ENCODE data around the gene EFCAB8.
"Not testable (repeated sequence)": the region's sequence is repeated elsewhere in the genome, so short reads cannot be mapped to it uniquely, and the experiment has no call there.

The EFCAB8 gene

GRCh38 chr20:32960222-32960518, 101.4 kb downstream of the EFCAB8 start:
- DNase-seq = no peak

GRCh38 chr20:32960849-32961731, 102.4 kb downstream of the EFCAB8 start:
- no peak for DNase-seq

DNA sequence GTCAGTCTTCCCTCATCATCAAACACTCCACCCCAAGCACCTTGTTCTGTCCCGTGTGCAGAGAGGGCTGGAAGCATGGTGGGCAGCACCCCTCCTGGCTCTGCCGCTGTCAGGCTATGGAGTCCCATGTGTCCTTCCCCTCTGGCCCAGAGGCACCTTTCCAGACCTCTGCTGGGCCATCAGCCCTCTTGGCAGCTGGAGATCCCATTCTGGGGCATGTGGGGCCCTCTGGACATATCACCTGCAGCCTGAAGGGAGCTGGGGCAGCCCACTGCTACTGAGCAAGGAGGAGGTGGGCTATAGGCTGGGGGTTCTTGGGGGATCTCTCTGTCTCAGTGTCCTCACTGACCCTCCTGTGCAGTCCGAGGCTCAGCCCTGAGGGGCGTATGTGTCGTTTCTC, 103.3 kb downstream of the EFCAB8 start:
- DNase-seq = no peak

DNA sequence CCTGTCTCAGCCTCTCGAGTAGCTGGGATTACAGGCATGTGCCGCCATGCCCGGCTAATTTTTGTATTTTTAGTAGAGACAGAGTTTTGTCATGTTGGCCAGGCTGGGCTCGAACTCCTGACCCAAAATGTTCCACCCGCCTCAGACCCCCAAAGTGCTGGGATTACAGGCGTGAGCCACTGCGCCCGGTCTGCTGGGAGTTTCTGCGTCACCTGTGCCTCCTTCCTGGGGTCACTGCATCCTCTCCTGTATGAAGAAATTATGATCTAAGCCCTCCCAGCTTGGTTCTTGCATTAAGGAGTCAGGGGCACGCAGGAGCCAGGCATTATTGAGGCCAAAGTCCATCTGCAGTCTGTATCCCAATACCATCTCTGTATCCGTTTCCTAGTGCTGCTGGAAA, 103.9 kb downstream of the EFCAB8 start:
- DNase-seq = not testable (repeated sequence)

GRCh38 chr20:32963176-32963575, 104.5 kb downstream of the EFCAB8 start:
- no peak for DNase-seq

DNA sequence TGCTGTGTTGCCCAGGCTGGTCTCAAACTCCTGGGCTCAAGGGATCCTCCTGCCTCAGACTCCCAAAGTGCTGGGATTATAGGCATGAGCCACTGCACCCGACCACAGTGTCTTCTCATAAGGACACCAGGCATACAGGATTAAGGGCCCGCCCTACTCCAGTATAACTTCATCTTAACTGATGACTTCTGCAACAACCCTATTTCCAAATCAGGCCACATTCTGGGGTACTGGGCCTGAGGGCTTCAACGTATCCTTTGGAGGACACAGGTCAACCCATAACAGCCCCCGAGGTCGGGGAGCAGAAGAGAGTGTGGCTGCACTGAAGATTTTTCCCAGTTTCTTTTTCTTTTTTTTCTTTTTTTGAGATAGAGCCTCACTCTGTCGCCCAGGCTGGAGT, 105.9 kb downstream of the EFCAB8 start:
- DNase-seq = no peak

- DNase-seq = no peak
These were observed 106.4 kb downstream of the EFCAB8 start for GRCh38 chr20:32965115-32965514.

- DNase-seq = no peak
These were observed 107.1 kb downstream of the EFCAB8 start for GRCh38 chr20:32965581-32966373.

DNA sequence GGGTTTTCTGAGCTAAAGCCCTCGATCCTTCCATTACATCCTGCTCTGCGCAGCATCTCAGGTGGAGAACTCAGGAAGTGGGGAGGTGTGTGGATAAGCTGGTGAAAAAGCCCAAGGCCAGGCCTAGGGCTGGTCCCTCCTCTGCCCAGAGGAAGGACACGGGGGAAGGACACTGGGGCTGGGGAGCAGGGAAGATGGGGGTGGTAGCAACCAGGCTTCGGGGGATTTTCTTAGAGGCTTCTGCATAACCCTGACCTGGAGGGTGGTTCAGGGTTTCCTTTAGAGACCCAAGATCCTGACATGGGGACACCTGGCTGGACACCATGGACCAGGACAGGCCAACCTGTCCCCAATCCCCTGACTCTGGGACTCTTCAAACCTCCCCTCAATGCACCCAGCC, 107.7 kb downstream of the EFCAB8 start:
- DNase-seq = no peak

- DNase-seq = no peak
These were observed 108.4 kb downstream of the EFCAB8 start for GRCh38 chr20:32966881-32967781.

GRCh38 chr20:32967961-32968457, 109.3 kb downstream of the EFCAB8 start:
- no peak for DNase-seq

- no peak for DNase-seq
These were observed 109.9 kb downstream of the EFCAB8 start for GRCh38 chr20:32968478-32969241.

DNA sequence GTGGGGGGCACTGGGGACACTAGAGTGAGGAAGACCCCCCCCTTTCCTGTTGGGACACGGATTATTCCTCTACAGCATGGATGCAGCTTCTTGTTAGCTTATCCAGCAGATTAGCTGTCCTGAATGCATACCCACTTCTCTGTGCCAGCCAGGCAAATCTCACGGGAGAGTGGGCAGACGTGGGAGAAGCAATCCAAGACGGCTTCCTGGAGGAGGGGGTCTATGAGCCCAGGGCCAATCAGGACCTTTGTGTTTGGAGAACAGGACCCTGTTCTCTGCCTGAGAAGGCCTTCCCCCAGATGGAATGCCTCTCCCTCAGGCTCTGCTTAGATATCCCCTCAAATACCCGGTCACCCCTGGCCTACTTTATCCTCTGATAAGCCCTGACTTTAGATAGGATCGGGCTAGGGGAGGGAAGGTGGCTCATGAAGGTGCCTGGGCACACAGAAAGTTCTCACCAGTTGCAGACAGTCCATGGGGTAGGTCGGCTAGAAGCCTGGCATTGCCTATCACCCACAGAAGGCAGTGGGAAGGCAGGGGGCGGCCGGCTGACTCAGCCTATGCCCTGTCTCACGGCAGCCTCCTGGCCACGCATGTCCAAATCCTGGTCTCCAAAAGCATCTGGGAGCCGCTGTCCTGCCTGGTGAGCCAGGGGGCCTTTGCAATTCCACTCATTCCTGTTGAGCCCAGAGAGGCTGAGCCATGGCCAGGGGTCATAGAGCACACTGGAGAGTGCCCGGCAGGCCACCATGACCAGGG, 110.8 kb downstream of the EFCAB8 start:
- no peak for DNase-seq

- no peak for DNase-seq
These were observed 111.6 kb downstream of the EFCAB8 start for GRCh38 chr20:32970115-32970972.

DNA sequence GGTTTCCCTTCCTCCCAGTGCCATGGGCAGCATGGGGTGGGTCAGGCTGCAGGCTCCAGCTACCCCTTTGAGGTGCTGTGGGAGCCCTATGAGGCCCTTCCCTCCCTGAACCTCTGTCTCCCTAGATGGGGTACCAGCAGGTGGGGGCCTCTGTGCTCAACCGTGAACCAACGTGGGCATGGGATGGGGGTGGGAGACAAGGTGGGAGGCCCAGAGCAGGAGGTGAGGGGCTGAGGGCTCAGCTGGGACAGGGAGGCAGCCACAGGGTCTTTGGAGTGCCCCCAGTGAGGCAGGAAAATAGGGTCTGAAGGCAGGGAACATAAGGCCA, 112.2 kb downstream of the EFCAB8 start:
- DNase-seq = no peak

- no peak for DNase-seq
These were observed 113.0 kb downstream of the EFCAB8 start for GRCh38 chr20:32971703-32972161.

GRCh38 chr20:32972181-32973076, 113.7 kb downstream of the EFCAB8 start:
- DNase-seq = no peak

DNA sequence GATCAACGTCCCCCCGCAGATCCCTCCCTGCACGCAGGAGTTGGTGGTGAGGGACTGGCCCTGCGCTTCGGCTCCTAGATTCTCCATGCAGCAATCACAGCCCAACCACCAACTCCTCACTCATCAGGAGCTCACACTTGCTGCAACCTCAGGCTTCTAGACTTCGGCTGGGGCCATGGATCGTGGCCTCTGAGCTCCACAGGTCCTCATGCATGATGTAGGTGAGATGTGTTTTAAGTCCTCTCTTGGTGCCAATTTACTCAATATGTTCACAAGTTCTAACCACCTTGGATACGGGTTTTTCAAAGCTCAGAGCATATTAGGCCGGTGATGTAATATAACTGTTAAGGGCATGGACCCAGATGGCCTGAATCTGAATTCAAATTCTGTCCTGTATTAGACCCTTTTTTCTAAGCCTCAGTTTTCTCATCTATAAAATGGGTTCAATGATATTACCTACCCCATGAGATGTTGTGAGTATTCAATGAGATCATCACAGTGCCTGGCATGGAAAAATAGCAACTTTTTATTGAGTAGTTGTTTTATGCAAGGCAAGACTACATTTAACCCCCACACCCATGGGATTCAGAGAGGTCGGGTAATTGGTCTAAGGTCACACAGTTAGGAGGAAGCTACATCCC, 114.5 kb downstream of the EFCAB8 start:
- no peak for DNase-seq
